IPS-11a (cell line): ENCODE results near the gene SNRPD3.
"Not testable (repeated sequence)": the region's sequence is repeated elsewhere in the genome, so short reads cannot be mapped to it uniquely, and the experiment has no call there.

Source experiments
- H3K4me3 ChIP-seq: one replicate; pipeline ENCODE4 v1.5.1; 2013; ENCODE audit warnings: low read depth, low read length, control low read depth

Gene SNRPD3

DNA sequence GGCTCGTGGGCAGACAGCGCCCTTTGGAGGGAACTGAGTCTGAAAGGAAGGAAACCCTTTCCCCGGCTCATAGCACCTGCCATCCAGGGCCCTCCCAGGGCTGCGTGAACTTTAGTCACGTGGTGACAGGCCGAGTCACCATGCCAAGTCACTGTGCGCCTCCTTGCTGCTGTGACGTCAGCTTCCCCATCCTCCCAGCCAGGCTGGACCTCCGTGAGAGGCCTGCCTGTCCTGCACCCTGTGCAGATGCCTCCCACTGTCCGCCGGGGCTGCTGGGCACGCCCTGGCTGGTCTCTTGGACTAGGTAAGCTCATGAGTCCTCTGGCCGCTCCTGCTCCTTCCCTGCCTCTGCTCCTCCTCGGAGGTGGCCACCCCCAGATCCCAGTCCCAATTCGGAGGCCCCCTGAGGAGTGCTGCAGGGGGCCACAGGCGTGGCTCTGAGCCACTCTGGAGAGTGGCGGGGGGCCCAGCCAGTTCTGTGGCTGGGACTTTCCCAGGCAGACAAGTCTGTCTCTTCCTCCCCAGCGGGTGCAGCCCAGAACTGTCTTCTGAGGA, 51.7 kb downstream of the SNRPD3 start:
- not testable (repeated sequence) for H3K4me3 ChIP-seq

DNA sequence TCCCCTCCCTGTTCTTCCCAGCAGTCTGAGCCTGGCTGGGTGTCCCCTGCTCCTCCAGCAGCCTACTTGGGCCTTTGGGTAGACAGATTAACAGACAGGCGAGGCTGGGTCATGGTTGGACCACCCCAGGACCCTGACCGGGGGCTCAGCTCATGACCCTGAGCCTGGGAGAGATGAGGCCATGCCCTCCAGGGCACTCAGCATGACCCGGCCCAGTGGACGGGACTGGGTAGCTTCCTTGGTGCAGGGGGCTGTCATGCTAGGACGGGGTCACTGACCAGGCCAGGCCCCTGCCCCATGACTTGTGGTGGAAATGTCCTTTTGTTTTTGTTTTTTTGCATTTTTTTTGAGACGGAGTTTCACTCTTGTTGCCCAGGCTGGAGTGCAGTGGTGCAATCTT, 52.5 kb downstream of the SNRPD3 start:
- not testable (repeated sequence) for H3K4me3 ChIP-seq

DNA sequence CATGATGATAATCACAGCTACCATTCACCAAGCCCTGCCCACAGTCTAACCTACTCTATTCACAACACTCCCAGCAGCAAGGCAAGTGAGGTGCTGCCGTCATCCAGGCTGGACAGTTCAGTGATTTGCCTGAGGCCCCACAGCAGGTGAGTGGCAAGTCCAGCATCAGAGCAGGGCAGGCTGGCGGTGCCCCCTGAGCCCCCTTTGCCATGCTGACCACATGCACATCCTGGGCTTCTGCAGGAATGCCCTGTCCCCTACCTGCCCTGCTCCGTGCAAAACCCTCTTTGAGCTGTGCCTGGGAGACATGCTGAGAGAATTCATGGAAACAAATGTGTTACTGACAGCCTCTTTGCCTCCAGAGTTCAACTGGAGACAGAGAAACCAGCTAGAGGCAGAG, 54.1 kb downstream of the SNRPD3 start:
- H3K4me3 ChIP-seq = not testable (repeated sequence)

DNA sequence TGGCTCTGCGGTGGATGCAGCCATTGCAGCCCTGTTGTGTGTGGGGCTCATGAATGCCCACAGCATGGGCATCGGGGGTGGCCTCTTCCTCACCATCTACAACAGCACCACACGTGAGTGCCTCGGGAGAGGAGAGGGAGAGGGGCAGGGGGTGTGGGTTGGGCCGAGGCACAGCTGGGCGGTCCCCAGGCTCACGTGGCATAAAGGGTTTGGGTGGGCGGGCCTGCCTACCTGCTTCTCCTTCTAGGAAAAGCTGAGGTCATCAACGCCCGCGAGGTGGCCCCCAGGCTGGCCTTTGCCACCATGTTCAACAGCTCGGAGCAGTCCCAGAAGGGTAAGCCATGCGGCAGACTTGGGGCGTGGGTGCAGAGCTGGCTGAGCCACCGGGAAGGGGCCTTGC, 59.0 kb downstream of the SNRPD3 start:
- not testable (repeated sequence) for H3K4me3 ChIP-seq

GRCh38 chr22:24621244-24621643, 65.4 kb downstream of the SNRPD3 start:
- not testable (repeated sequence) for H3K4me3 ChIP-seq

DNA sequence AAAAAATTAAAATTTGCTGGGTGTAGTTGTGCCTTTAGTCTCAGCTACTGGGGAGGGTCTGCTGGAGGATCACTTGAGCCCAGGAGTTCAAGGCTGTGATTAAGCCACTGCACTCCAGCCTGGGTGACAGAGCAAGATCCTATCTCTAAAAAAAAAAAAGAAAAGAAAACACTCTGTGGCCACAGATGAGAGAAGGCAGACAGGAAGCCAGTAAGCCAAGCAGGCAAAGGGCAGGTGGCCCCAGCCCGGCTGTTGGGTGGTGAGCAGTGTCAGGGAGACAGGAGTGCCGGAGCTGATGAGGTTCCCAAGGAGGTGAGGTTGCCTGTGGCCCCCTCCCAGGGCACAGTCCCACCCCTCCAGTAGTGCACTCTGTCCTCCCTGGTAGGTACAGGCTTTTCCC, 66.8 kb downstream of the SNRPD3 start:
- not testable (repeated sequence) for H3K4me3 ChIP-seq
